ENCODE data around the gene TPM1. TPM values are rescaled to one million over a fixed set of nuclear protein-coding genes. Genes with fewer than 3 reads are reported as not detected.

Gene TPM1
- total RNA-seq, 4 donors from 2014 or later = 5,599 to 7,718 (median 6,496) TPM

GRCh38 chr15:63025460-63025859 is 17.1 kb upstream of the TPM1 start:
- Histone ChIP-seq H3K4me3 (no peak overlapping the region), H3K9me3 (no peaks in the 10 kb centered on the region), H3K36me3 (no peaks in the 10 kb centered on the region), H3K27ac (replicated peaks in 1 of 4) (no peak overlapping the region), H3K4me1 (peaks cover 0 to 20% (median 17%) of the 10 kb centered on the region in 4 donors), H3K27me3 (no peaks in the 10 kb centered on the region)
- 93% methylated on average over 6 of the region's 6 CpGs for WGBS
- no peak for DNase-seq (ENCODE audit: extremely low spot score)
- intact Hi-C loops (cut with DNase I) = no loop called here
- TF ChIP-seq EP300 (IDR thresholded peaks at IDR 0.05) = no peak
- TF ChIP-seq POLR2AphosphoS5 (IDR thresholded peaks at IDR 0.05) = no peak
- TF ChIP-seq, protein P1, sequence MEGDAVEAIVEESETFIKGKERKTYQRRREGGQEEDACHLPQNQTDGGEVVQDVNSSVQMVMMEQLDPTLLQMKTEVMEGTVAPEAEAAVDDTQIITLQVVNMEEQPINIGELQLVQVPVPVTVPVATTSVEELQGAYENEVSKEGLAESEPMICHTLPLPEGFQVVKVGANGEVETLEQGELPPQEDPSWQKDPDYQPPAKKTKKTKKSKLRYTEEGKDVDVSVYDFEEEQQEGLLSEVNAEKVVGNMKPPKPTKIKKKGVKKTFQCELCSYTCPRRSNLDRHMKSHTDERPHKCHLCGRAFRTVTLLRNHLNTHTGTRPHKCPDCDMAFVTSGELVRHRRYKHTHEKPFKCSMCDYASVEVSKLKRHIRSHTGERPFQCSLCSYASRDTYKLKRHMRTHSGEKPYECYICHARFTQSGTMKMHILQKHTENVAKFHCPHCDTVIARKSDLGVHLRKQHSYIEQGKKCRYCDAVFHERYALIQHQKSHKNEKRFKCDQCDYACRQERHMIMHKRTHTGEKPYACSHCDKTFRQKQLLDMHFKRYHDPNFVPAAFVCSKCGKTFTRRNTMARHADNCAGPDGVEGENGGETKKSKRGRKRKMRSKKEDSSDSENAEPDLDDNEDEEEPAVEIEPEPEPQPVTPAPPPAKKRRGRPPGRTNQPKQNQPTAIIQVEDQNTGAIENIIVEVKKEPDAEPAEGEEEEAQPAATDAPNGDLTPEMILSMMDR (IDR thresholded peaks at IDR 0.05) = no peak
- no peak for TF ChIP-seq POLR2A (IDR thresholded peaks at IDR 0.05; ENCODE audit: low read depth)

GRCh38 chr15:63027646-63028045 is 14.9 kb upstream of the TPM1 start:
- TF ChIP-seq EP300 (IDR thresholded peaks at IDR 0.05) (no peak), POLR2A (IDR thresholded peaks at IDR 0.05; ENCODE audit: low read depth) (no peak), POLR2AphosphoS5 (IDR thresholded peaks at IDR 0.05) (no peak)
- TF ChIP-seq, protein P1 (IDR thresholded peaks at IDR 0.05) = no peak
- Histone ChIP-seq H3K36me3 (no peaks in the 10 kb centered on the region), H3K27me3 (no peaks in the 10 kb centered on the region), H3K4me3 (no peak overlapping the region), H3K27ac (replicated peaks in 1 of 4) (no peak overlapping the region), H3K9me3 (no peaks in the 10 kb centered on the region), H3K4me1 (peaks cover 0 to 24% (median 20%) of the 10 kb centered on the region in 4 donors)
- intact Hi-C loops (cut with DNase I) = no loop called here
- WGBS = 75% methylated on average over 1 of the region's 2 CpGs
- DNase-seq (ENCODE audit: extremely low spot score) = no peak

GRCh38 chr15:63028442-63029110 is 14.0 kb upstream of the TPM1 start:
- no peak for DNase-seq (ENCODE audit: extremely low spot score)
- Histone ChIP-seq H3K36me3 (no peaks in the 10 kb centered on the region), H3K4me1 (peaks cover 0 to 16% (median 12%) of the 10 kb centered on the region in 4 donors), H3K27ac (replicated peaks in 1 of 4) (no peak overlapping the region), H3K4me3 (no peak overlapping the region), H3K27me3 (no peaks in the 10 kb centered on the region), H3K9me3 (no peaks in the 10 kb centered on the region)
- WGBS = 82% methylated on average over 5 of the region's 5 CpGs
- intact Hi-C loops (cut with DNase I) = no loop called here
- TF ChIP-seq POLR2AphosphoS5 (IDR thresholded peaks at IDR 0.05) = no peak
- no peak for TF ChIP-seq POLR2A (IDR thresholded peaks at IDR 0.05; ENCODE audit: low read depth)
- TF ChIP-seq, protein P1 (IDR thresholded peaks at IDR 0.05) = no peak
- TF ChIP-seq EP300 (IDR thresholded peaks at IDR 0.05) = no peak

DNA sequence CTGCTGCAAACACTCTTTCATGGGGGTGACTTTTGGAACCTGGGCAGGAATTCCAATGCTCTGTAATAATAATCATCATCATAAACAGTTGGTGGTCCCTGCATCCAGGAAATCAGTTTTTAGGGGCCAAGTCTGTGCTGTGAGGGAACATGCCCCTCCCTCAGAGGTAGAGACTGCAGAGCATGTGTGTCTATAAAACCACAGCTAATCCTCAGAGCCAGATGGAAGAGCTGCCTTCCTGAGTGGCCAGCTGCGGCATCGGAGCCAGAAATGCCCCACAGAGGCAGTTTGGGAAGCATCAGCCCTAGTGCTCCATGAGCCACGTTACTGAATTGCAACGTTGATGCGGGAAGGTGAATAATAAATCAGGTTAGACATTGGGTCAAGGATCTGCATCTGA is 12.9 kb upstream of the TPM1 start:
- intact Hi-C loops (cut with DNase I) = no loop called here
- no peak for TF ChIP-seq EP300 (IDR thresholded peaks at IDR 0.05)
- TF ChIP-seq POLR2AphosphoS5 (IDR thresholded peaks at IDR 0.05) = no peak
- TF ChIP-seq, protein P1 (IDR thresholded peaks at IDR 0.05) = no peak
- no peak for TF ChIP-seq POLR2A (IDR thresholded peaks at IDR 0.05; ENCODE audit: low read depth)
- H3K4me1 ChIP-seq = peaks cover 0 to 13% (median 9%) of the 10 kb centered on the region in 4 donors
- peak overlapping the region in 1 of 4 donors; percentile 26 for H3K27ac ChIP-seq (replicated peaks in 1 of 4)
- H3K36me3 ChIP-seq = no peaks in the 10 kb centered on the region
- no peak for DNase-seq (ENCODE audit: extremely low spot score)
- H3K27me3 ChIP-seq = no peaks in the 10 kb centered on the region
- H3K9me3 ChIP-seq = no peaks in the 10 kb centered on the region
- WGBS = 44% methylated on average over 5 of the region's 5 CpGs
- H3K4me3 ChIP-seq = no peak overlapping the region
